HepG2 (cell line): ENCODE results near the gene PPP3R1. TPM values are rescaled to one million over a fixed set of nuclear protein-coding genes. Genes with fewer than 3 reads are reported as not detected.

ENCODE experiments used
- polyA plus RNA-seq, 8 experiments: library from polyadenylated mRNA; depleted of rRNA in 3 of 8; stranded (reverse) in 7 of 8; unstranded in 1 of 8; fragments of >200 nt; fragmentation: Illumina TruSeq in 4 of 8; extraction: Trizol in 4 of 8; gene quantifications; 2 replicates each; pipeline versions ENCODE4 v1.2.1 to v1.2.3, GENCODE V29; 2011 to 2016; ENCODE audit warnings: low read depth in 4 of 8, missing spikeins in 1 of 8, mixed read lengths in 1 of 8; ENCODE audit not compliant: insufficient read depth in 1 of 8
- total RNA-seq, 5 experiments: library from RNA; depleted of rRNA; stranded (reverse); fragments of >200 nt; fragmentation: Illumina TruSeq; extraction: Trizol; gene quantifications; 2 replicates each; pipeline ENCODE4 v1.2.3, GENCODE V29; 2016; ENCODE audit warnings: low read depth in 1 of 5

Gene PPP3R1
- total and polyA plus RNA-seq, 2 of the 13 experiments (the other 11 are each of a cell fraction or from before 2014, with no cell fraction given) = 11.6 to 25.7 TPM

Other genes starting within 250 kb of the PPP3R1 start
- gene C1D, start 189.5 kb downstream of the PPP3R1 start, total RNA-seq (2016; rRNA removed; fragmentation: Illumina TruSeq; extraction: Trizol) = 42.5 and 43.5 TPM in 2 replicates
- gene C1D, start 189.5 kb downstream of the PPP3R1 start, polyA plus RNA-seq (2011; rRNA removed) = 23.5 and 38.1 TPM in 2 replicates
- gene PNO1, start 94.6 kb downstream of the PPP3R1 start, total RNA-seq (2016; rRNA removed; fragmentation: Illumina TruSeq; extraction: Trizol) = 48.5 and 68.2 TPM in 2 replicates
- gene PNO1, start 94.6 kb downstream of the PPP3R1 start, polyA plus RNA-seq (2011; rRNA removed) = 11.6 and 12.8 TPM in 2 replicates
- gene CNRIP1, start 67.4 kb upstream of the PPP3R1 start, total RNA-seq (2016; rRNA removed; fragmentation: Illumina TruSeq; extraction: Trizol) = not detected in 2 replicates
- not detected in 2 replicates for gene CNRIP1, start 67.4 kb upstream of the PPP3R1 start, polyA plus RNA-seq (2011; rRNA removed)
- gene PLEK, start 112.8 kb upstream of the PPP3R1 start, total RNA-seq (2016; rRNA removed; fragmentation: Illumina TruSeq; extraction: Trizol) = not detected in 2 replicates
- gene PLEK, start 112.8 kb upstream of the PPP3R1 start, polyA plus RNA-seq (2011; rRNA removed) = 0.05 TPM in 1 of 2 replicates, not detected in the other
- 0.42 and 0.59 TPM in 2 replicates for gene FBXO48, start 214.8 kb upstream of the PPP3R1 start, total RNA-seq (2016; rRNA removed; fragmentation: Illumina TruSeq; extraction: Trizol)
- gene FBXO48, start 214.8 kb upstream of the PPP3R1 start, polyA plus RNA-seq (2011; rRNA removed) = 0.86 and 1.1 TPM in 2 replicates
- gene APLF, start 215.1 kb upstream of the PPP3R1 start, total RNA-seq (2016; rRNA removed; fragmentation: Illumina TruSeq; extraction: Trizol) = 2.0 and 2.2 TPM in 2 replicates
- gene APLF, start 215.1 kb upstream of the PPP3R1 start, polyA plus RNA-seq (2011; rRNA removed) = 0.45 and 0.57 TPM in 2 replicates